DND-41 (cell line): Measurements from ENCODE around the gene IGSF21.

Experiments
- ATAC-seq: fragments of 200-7000 bp; cut with Tn5 transposase; 3 replicates; pipeline ENCODE4 v1.9.1; 2021; ENCODE audit warnings: low read depth; ENCODE audit not compliant: insufficient read depth
- DNase-seq: peaks from one replicate; pipeline ENCODE4 v3.0.0-alpha.2; 2020
- H2AFZ ChIP-seq: 2 replicates; pipeline ENCODE4 v1.6.0; 2012; ENCODE audit warnings: low read depth, low read length
- H3K27ac ChIP-seq: 2 replicates; pipeline ENCODE4 v1.5.1; 2012; ENCODE audit warnings: low read length, inconsistent platforms
- H3K27me3 ChIP-seq: fragments of 200-600 bp; sonication (generic); 2 replicates; pipeline ENCODE4 v1.6.0; 2012; ENCODE audit warnings: low read length, mild to moderate bottlenecking, inconsistent platforms; ENCODE audit not compliant: insufficient read depth, poor library complexity
- H3K36me3 ChIP-seq: 2 replicates; pipeline ENCODE4 v1.5.1; 2012; ENCODE audit warnings: low read length, inconsistent platforms; ENCODE audit not compliant: insufficient read depth
- H3K4me1 ChIP-seq: 2 replicates; pipeline ENCODE4 v1.5.1; 2012; ENCODE audit warnings: mild to moderate bottlenecking, low read length; ENCODE audit not compliant: insufficient read depth
- H3K4me2 ChIP-seq: 2 replicates; pipeline ENCODE4 v1.6.0; 2012; ENCODE audit warnings: mild to moderate bottlenecking, moderate library complexity, low read length, inconsistent platforms; ENCODE audit not compliant: insufficient read depth
- H3K4me3 ChIP-seq, 2 experiments: fragments of 200-600 bp in 1 of 2; shearing (Covaris generic) in 1 of 2; 2 replicates each; pipeline ENCODE4 v1.5.1; 2012 to 2016; ENCODE audit warnings: inconsistent platforms in 2 of 2, low read length in 2 of 2, mild to moderate bottlenecking in 2 of 2, low read depth in 1 of 2, moderate library complexity in 1 of 2
- H3K79me2 ChIP-seq: 2 replicates; pipeline ENCODE4 v1.6.0; 2012; ENCODE audit warnings: low read length, inconsistent platforms; ENCODE audit not compliant: insufficient read depth
- H3K9ac ChIP-seq: 2 replicates; pipeline ENCODE4 v1.6.0; 2012; ENCODE audit warnings: low read depth, mild to moderate bottlenecking, inconsistent platforms, low read length, moderate library complexity
- H3K9me3 ChIP-seq: 2 replicates; pipeline ENCODE4 v1.5.1; 2012; ENCODE audit warnings: low read length, moderate library complexity, mild to moderate bottlenecking, inconsistent platforms; ENCODE audit not compliant: insufficient read depth, severe bottlenecking
- H4K20me1 ChIP-seq: 2 replicates; pipeline ENCODE4 v1.6.0; 2012; ENCODE audit warnings: low read length; ENCODE audit not compliant: insufficient read depth
- CTCF ChIP-seq: IDR thresholded peaks from 2 replicates; pipeline ENCODE4 v1.5.1; 2012; ENCODE audit warnings: borderline replicate concordance, low read length, moderate library complexity, mild to moderate bottlenecking; ENCODE audit not compliant: poor library complexity, severe bottlenecking; ENCODE audit errors: extremely low read depth
- EZH2 ChIP-seq: IDR thresholded peaks from 3 replicates; pipeline ENCODE4 v1.6.1; 2012; ENCODE audit warnings: borderline replicate concordance, low read depth, mild to moderate bottlenecking, moderate library complexity, low read length, inconsistent platforms; ENCODE audit not compliant: severe bottlenecking

Gene IGSF21

GRCh38 chr1:18094096-18094495 is 13.5 kb upstream of the IGSF21 start:
- Histone ChIP-seq H3K9ac (no peak overlapping the region), H3K4me2 (no peak overlapping the region), H4K20me1 (peaks cover 6% of the 10 kb centered on the region; the same call in 1 of the 2 replicates), H3K36me3 (no peaks in the 10 kb centered on the region), H3K27ac (no peak overlapping the region), H2AFZ (no peak overlapping the region), H3K4me1 (no peaks in the 10 kb centered on the region), H3K4me3 (no peak overlapping the region), H3K79me2 (no peaks in the 10 kb centered on the region), H3K27me3 (no peaks in the 10 kb centered on the region), H3K9me3 (no peaks in the 10 kb centered on the region)
- TF ChIP-seq CTCF (no peak), EZH2 (no peak)
- DNase-seq (no peak), ATAC-seq (no peak)

GRCh38 chr1:18097206-18097605 is 10.4 kb upstream of the IGSF21 start:
- no peaks in the 10 kb centered on the region for H3K27me3 ChIP-seq
- H3K4me3 ChIP-seq = no peak overlapping the region
- H4K20me1 ChIP-seq = peaks cover 9% of the 10 kb centered on the region; the same call in 1 of the 2 replicates
- no peak overlapping the region for H3K4me2 ChIP-seq
- H3K9ac ChIP-seq = no peak overlapping the region
- H3K27ac ChIP-seq = no peak overlapping the region
- DNase-seq = no peak
- H3K79me2 ChIP-seq = no peaks in the 10 kb centered on the region
- TF ChIP-seq EZH2 (no peak), CTCF (no peak)
- ATAC-seq = no peak
- no peak overlapping the region for H2AFZ ChIP-seq
- no peaks in the 10 kb centered on the region for H3K4me1 ChIP-seq
- no peaks in the 10 kb centered on the region for H3K36me3 ChIP-seq
- no peaks in the 10 kb centered on the region for H3K9me3 ChIP-seq

GRCh38 chr1:18099026-18099425 is 8.6 kb upstream of the IGSF21 start:
- H4K20me1 ChIP-seq = peaks cover 11% of the 10 kb centered on the region; the same call in 1 of the 2 replicates
- no peak for ATAC-seq
- H3K79me2 ChIP-seq = no peaks in the 10 kb centered on the region
- H3K9ac ChIP-seq = no peak overlapping the region
- no peak for DNase-seq
- H2AFZ ChIP-seq = no peak overlapping the region
- no peaks in the 10 kb centered on the region for H3K9me3 ChIP-seq
- no peak for TF ChIP-seq EZH2
- TF ChIP-seq CTCF = no peak
- no peak overlapping the region for H3K27ac ChIP-seq
- H3K4me3 ChIP-seq = no peak overlapping the region
- no peaks in the 10 kb centered on the region for H3K36me3 ChIP-seq
- H3K27me3 ChIP-seq = no peaks in the 10 kb centered on the region
- H3K4me1 ChIP-seq = no peaks in the 10 kb centered on the region
- H3K4me2 ChIP-seq = no peak overlapping the region

GRCh38 chr1:18100060-18100459 is 7.5 kb upstream of the IGSF21 start:
- no peak for TF ChIP-seq CTCF
- DNase-seq (no peak), ATAC-seq (no peak)
- Histone ChIP-seq H3K36me3 (no peaks in the 10 kb centered on the region), H3K9ac (no peak overlapping the region), H3K27ac (no peak overlapping the region), H3K4me3 (no peak overlapping the region), H3K27me3 (no peaks in the 10 kb centered on the region), H3K4me2 (no peak overlapping the region), H3K9me3 (no peaks in the 10 kb centered on the region), H4K20me1 (peaks cover 11% of the 10 kb centered on the region; the same call in 1 of the 2 replicates), H3K79me2 (no peaks in the 10 kb centered on the region), H2AFZ (no peak overlapping the region), H3K4me1 (no peaks in the 10 kb centered on the region)
